ENCODE results near the gene AADACL3. TPM values are rescaled to one million over a fixed set of nuclear protein-coding genes. Genes with fewer than 3 reads are reported as not detected.
A peak's percentile ranks its signal among the peaks of the same experiment; 100 is the strongest.

AADACL3 gene
- total RNA-seq, 1 experiment from 2014 or later = not detected

DNA sequence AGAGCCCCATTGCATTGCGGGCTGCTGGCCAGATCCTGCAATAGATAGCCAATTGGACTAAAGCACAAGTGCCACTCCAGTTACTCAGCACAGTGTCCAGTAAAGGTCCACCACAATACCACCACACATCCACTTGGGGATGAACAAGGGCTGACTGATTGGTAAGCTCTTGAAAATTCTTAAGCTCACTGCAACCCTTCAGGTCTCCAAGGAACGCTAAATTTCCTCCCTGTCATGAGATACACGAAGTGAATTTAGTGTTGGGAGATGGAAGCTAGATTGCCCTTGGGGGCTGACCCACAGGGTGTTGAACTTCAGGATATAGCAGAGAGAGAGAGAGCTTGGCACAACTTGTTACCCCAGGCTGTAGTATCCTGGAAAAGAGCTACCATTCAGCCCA lies 9.8 kb upstream of the AADACL3 start:
- no TSS peak for BruUV-seq (replicated peaks)
- no peaks in the 10 kb centered on the region for H3K4me1 Mint-ChIP-seq (ENCODE audit: insufficient read depth, unreplicated experiment)
- no peak overlapping the region for H3K27ac Mint-ChIP-seq (ENCODE audit: low read depth, unreplicated experiment)
- ChIA-PET CTCF (no interaction called here), POLR2A (no interaction called here)
- DNase-seq (ENCODE audit: unreplicated experiment) = no peak
- TF ChIP-seq, protein P1, sequence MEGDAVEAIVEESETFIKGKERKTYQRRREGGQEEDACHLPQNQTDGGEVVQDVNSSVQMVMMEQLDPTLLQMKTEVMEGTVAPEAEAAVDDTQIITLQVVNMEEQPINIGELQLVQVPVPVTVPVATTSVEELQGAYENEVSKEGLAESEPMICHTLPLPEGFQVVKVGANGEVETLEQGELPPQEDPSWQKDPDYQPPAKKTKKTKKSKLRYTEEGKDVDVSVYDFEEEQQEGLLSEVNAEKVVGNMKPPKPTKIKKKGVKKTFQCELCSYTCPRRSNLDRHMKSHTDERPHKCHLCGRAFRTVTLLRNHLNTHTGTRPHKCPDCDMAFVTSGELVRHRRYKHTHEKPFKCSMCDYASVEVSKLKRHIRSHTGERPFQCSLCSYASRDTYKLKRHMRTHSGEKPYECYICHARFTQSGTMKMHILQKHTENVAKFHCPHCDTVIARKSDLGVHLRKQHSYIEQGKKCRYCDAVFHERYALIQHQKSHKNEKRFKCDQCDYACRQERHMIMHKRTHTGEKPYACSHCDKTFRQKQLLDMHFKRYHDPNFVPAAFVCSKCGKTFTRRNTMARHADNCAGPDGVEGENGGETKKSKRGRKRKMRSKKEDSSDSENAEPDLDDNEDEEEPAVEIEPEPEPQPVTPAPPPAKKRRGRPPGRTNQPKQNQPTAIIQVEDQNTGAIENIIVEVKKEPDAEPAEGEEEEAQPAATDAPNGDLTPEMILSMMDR (IDR thresholded peaks at IDR 0.05; ENCODE audit: unreplicated experiment) = no peak
- intact Hi-C loops (cut with micrococcal nuclease) = no loop called here
- H3K27me3 Mint-ChIP-seq (ENCODE audit: insufficient read depth, unreplicated experiment) = no peaks in the 10 kb centered on the region
- H3K4me3 Mint-ChIP-seq (ENCODE audit: unreplicated experiment) = no peak overlapping the region
- H3K9me3 Mint-ChIP-seq (ENCODE audit: unreplicated experiment) = peaks cover 10% of the 10 kb centered on the region
- no peaks in the 10 kb centered on the region for H3K36me3 Mint-ChIP-seq (ENCODE audit: insufficient read depth, unreplicated experiment)

DNA sequence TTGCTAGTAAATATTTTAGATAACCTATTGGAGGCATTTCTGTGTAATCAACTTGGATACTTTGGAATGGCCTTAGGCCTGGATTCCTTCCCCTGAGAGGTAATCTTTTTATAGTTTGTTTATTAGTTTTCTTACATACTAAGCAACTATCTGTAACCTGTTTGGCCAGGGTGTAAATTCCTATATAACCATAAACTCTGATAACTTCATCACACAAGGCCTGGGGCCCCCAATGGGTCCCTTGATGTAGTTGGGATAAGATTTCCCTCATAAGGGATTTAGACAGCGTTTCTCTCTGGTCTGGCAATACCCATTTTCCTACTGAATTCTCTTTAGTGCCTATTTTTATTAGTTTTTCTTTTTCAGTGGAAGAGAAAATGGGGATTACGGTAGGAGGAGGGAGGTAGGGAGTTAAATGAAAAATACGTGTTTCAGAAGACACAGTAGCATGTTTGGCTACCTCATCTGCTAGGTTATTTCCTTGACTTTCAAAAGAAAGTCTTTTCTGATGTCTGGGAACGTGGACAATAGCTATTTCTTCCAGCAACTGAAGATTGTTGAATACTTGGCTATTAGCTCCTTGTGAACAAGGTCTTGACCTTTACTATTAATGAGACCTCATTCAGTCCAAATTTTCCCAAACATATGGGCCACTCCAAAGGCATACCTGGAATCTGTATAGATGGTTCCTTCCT lies 7.4 kb upstream of the AADACL3 start:
- Mint-ChIP-seq H3K4me3 (ENCODE audit: unreplicated experiment) (no peak overlapping the region), H3K27ac (ENCODE audit: low read depth, unreplicated experiment) (no peak overlapping the region), H3K4me1 (ENCODE audit: insufficient read depth, unreplicated experiment) (no peaks in the 10 kb centered on the region), H3K27me3 (ENCODE audit: insufficient read depth, unreplicated experiment) (no peaks in the 10 kb centered on the region), H3K36me3 (ENCODE audit: insufficient read depth, unreplicated experiment) (peaks cover 4% of the 10 kb centered on the region), H3K9me3 (ENCODE audit: unreplicated experiment) (peaks cover 8% of the 10 kb centered on the region)
- ChIA-PET CTCF (no interaction called here), POLR2A (no interaction called here)
- TF ChIP-seq, protein P1 (IDR thresholded peaks at IDR 0.05; ENCODE audit: unreplicated experiment) = no peak
- DNase-seq (ENCODE audit: unreplicated experiment) = no peak
- BruUV-seq (replicated peaks) = no TSS peak
- intact Hi-C loops (cut with micrococcal nuclease) = no loop called here

DNA sequence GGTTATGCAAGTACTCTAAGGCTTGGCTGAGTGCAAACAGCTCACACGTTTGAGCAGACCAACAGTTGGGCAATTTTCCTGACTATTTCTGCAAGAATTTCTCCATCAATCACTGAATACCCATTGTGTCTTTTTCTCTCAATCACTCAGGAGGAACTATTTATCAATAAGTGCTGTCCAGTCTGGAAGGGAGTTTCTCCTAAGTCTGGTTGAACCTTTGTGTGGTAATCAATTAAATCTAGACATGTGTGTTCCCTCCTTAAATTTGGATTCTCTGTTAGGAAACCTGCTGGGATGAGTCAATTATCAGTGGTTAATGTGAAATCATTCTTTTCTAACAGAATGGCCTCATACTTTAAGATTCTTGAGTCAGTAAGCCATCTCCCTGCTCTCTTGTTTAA lies 6.8 kb upstream of the AADACL3 start:
- no peaks in the 10 kb centered on the region for H3K4me1 Mint-ChIP-seq (ENCODE audit: insufficient read depth, unreplicated experiment)
- H3K4me3 Mint-ChIP-seq (ENCODE audit: unreplicated experiment) = no peak overlapping the region
- peaks cover 3% of the 10 kb centered on the region for H3K9me3 Mint-ChIP-seq (ENCODE audit: unreplicated experiment)
- POLR2A ChIA-PET = no interaction called here
- BruUV-seq (replicated peaks) = no TSS peak
- peak; percentile 50 for DNase-seq (ENCODE audit: unreplicated experiment)
- no peaks in the 10 kb centered on the region for H3K27me3 Mint-ChIP-seq (ENCODE audit: insufficient read depth, unreplicated experiment)
- H3K36me3 Mint-ChIP-seq (ENCODE audit: insufficient read depth, unreplicated experiment) = peaks cover 6% of the 10 kb centered on the region
- intact Hi-C loops (cut with micrococcal nuclease) = no loop called here
- CTCF ChIA-PET = no interaction called here
- TF ChIP-seq, protein P1 (IDR thresholded peaks at IDR 0.05; ENCODE audit: unreplicated experiment) = no peak
- H3K27ac Mint-ChIP-seq (ENCODE audit: low read depth, unreplicated experiment) = no peak overlapping the region

DNA sequence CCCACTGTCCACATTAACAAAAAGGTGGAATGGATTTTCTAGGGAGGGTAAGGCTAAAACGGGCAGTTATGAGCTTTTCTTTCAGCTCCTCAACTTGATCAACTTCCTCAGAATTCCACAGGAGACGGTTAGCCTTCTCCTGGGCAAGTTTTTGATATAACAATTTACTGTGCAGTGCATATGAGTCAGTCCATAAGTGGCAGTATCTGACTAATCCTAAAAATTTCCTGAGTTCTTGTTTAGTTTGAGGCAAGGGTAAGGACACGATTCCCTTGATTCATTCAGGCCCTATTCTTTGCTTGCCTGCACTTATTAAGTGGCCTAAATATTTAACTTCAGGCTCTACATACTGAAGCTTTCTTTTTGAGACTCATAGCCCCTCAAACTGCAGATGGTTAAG lies 6.2 kb upstream of the AADACL3 start:
- no peaks in the 10 kb centered on the region for H3K4me1 Mint-ChIP-seq (ENCODE audit: insufficient read depth, unreplicated experiment)
- no peak for DNase-seq (ENCODE audit: unreplicated experiment)
- no peak overlapping the region for H3K4me3 Mint-ChIP-seq (ENCODE audit: unreplicated experiment)
- BruUV-seq (replicated peaks) = no TSS peak
- H3K27ac Mint-ChIP-seq (ENCODE audit: low read depth, unreplicated experiment) = no peak overlapping the region
- H3K36me3 Mint-ChIP-seq (ENCODE audit: insufficient read depth, unreplicated experiment) = peaks cover 6% of the 10 kb centered on the region
- ChIA-PET CTCF (interaction anchor here (0.6 kb wide), 1 partner anchor 9 kb away, joined by 3 read pairs; no protein-coding TSS in a partner anchor), POLR2A (no interaction called here)
- H3K9me3 Mint-ChIP-seq (ENCODE audit: unreplicated experiment) = no peaks in the 10 kb centered on the region
- intact Hi-C loops (cut with micrococcal nuclease) = no loop called here
- no peaks in the 10 kb centered on the region for H3K27me3 Mint-ChIP-seq (ENCODE audit: insufficient read depth, unreplicated experiment)
- TF ChIP-seq, protein P1 (IDR thresholded peaks at IDR 0.05; ENCODE audit: unreplicated experiment) = no peak

Measured in MCF 10A (cell line).